Measurements from ENCODE around the gene TMIGD2.

DNA sequence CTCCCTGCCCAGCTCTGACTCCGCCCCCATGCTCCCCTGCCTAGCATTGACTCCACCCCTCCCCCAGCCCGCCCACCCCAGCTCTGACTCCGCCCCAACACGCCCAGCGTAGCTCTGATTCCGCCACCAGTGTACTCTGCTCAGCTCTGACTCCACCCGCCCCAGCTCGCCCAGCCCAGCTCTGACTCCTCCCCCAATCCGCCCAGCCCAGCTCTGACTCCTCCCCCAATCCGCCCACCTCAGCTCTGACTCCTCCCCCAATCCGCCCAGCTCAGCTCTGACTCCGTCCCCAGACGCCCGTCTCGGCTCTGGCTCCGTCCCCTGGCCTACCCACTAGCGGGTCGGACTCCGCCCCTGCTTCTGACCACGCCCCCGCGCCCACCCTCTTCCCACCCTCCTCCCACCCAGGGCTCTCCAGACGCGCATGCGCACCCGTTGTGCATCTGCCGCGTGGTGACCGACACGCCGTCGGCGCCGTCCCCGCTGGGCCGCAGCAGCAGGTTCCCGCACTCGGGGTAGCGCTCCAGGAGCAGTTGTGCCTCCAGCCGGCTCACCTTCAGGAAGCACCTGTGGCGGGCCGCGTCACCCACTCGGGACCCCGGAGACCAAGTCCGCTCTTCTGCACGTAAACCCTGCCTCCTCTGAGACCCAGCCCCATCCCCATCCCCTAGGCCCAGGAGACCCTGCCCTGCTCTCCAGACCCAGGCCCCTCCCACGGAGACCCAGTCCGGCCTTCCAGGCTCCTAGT, 26.2 kb upstream of the TMIGD2 start:
- TF ChIP-seq, protein P1, sequence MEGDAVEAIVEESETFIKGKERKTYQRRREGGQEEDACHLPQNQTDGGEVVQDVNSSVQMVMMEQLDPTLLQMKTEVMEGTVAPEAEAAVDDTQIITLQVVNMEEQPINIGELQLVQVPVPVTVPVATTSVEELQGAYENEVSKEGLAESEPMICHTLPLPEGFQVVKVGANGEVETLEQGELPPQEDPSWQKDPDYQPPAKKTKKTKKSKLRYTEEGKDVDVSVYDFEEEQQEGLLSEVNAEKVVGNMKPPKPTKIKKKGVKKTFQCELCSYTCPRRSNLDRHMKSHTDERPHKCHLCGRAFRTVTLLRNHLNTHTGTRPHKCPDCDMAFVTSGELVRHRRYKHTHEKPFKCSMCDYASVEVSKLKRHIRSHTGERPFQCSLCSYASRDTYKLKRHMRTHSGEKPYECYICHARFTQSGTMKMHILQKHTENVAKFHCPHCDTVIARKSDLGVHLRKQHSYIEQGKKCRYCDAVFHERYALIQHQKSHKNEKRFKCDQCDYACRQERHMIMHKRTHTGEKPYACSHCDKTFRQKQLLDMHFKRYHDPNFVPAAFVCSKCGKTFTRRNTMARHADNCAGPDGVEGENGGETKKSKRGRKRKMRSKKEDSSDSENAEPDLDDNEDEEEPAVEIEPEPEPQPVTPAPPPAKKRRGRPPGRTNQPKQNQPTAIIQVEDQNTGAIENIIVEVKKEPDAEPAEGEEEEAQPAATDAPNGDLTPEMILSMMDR (IDR thresholded peaks at IDR 0.05): no peak
- no peak for TF ChIP-seq POLR2A (IDR thresholded peaks at IDR 0.05)
